ENCODE data around the gene GRID1. TPM values are rescaled to one million over a fixed set of nuclear protein-coding genes. Genes with fewer than 3 reads are reported as not detected.
A peak's percentile ranks its signal among the peaks of the same experiment; 100 is the strongest.

Gene GRID1
- total RNA-seq, 1 experiment from 2014 or later: not detected

GRCh38 chr10:86368987-86369386 lies 2.4 kb upstream of the GRID1 start:
- Histone ChIP-seq H3K79me2 (ENCODE audit: low read length) (no peaks in the 10 kb centered on the region), H3K27me3 (ENCODE audit: low read length) (peaks cover 32% of the 10 kb centered on the region), H2AFZ (ENCODE audit: low read length) (no peak overlapping the region), H3K4me2 (ENCODE audit: low read length) (no peak overlapping the region), H3F3A (ENCODE audit: low read length, unreplicated experiment) (no peaks in the 10 kb centered on the region), H3K4me1 (ENCODE audit: insufficient read depth, low read length) (no peaks in the 10 kb centered on the region), H3K27ac (ENCODE audit: low read length) (no peak overlapping the region), H3K36me3 (ENCODE audit: low read depth, low read length) (no peaks in the 10 kb centered on the region), H3K9me2 (replicated peaks; ENCODE audit: low read length) (no peaks in the 10 kb centered on the region), H3K9me3 (ENCODE audit: low read length) (no peaks in the 10 kb centered on the region), H4K20me1 (ENCODE audit: low read length) (no peaks in the 10 kb centered on the region), H3K9ac (ENCODE audit: low read length) (no peak overlapping the region), H3K4me3 (ENCODE audit: low read length) (no peak overlapping the region)
- BruUV-seq (replicated peaks): no TSS peak
- ChIA-PET CTCF (no interaction called here), POLR2A (ENCODE audit: unreplicated experiment) (no interaction called here)
- ATAC-seq (no peak), DNase-seq (no peak)
- intact Hi-C loops (cut with micrococcal nuclease): no loop called here
- TF ChIP-seq CTCF (conservative IDR thresholded peaks at IDR 0.05; ENCODE audit: low read depth, low read length): no peak
- no peak for TF ChIP-seq EZH2 (IDR thresholded peaks at IDR 0.05; ENCODE audit: low read length, unreplicated experiment)
- no peak for TF ChIP-seq EZH2phosphoT487 (IDR thresholded peaks at IDR 0.05; ENCODE audit: borderline replicate concordance, low read length)

GRCh38 chr10:86368046-86368445 lies 1.5 kb upstream of the GRID1 start:
- Histone ChIP-seq H3K4me2 (ENCODE audit: low read length) (no peak overlapping the region), H3K4me1 (ENCODE audit: insufficient read depth, low read length) (no peaks in the 10 kb centered on the region), H2AFZ (ENCODE audit: low read length) (no peak overlapping the region), H3K27ac (ENCODE audit: low read length) (no peak overlapping the region), H3F3A (ENCODE audit: low read length, unreplicated experiment) (no peaks in the 10 kb centered on the region), H3K9ac (ENCODE audit: low read length) (no peak overlapping the region), H3K4me3 (ENCODE audit: low read length) (no peak overlapping the region), H3K9me2 (replicated peaks; ENCODE audit: low read length) (no peaks in the 10 kb centered on the region), H3K36me3 (ENCODE audit: low read depth, low read length) (no peaks in the 10 kb centered on the region), H3K27me3 (ENCODE audit: low read length) (peaks cover 38% of the 10 kb centered on the region), H3K9me3 (ENCODE audit: low read length) (no peaks in the 10 kb centered on the region), H4K20me1 (ENCODE audit: low read length) (no peaks in the 10 kb centered on the region), H3K79me2 (ENCODE audit: low read length) (no peaks in the 10 kb centered on the region)
- no peak for TF ChIP-seq CTCF (conservative IDR thresholded peaks at IDR 0.05; ENCODE audit: low read depth, low read length)
- TF ChIP-seq EZH2phosphoT487 (IDR thresholded peaks at IDR 0.05; ENCODE audit: borderline replicate concordance, low read length): no peak
- TF ChIP-seq EZH2 (IDR thresholded peaks at IDR 0.05; ENCODE audit: low read length, unreplicated experiment): no peak
- ATAC-seq (no peak), DNase-seq (no peak)
- intact Hi-C loops (cut with micrococcal nuclease): no loop called here
- POLR2A ChIA-PET (ENCODE audit: unreplicated experiment): no interaction called here
- CTCF ChIA-PET: no interaction called here
- no TSS peak for BruUV-seq (replicated peaks)

GRCh38 chr10:86367152-86367951 lies 757 bp upstream of the GRID1 start:
- 0 out of 2 replicates have a peak overlapping the region, but pooled peaks have one; percentile 22 for H3K4me2 ChIP-seq (ENCODE audit: low read length)
- H3K36me3 ChIP-seq (ENCODE audit: low read depth, low read length): no peaks in the 10 kb centered on the region
- no peaks in the 10 kb centered on the region for H3K4me1 ChIP-seq (ENCODE audit: insufficient read depth, low read length)
- no peak overlapping the region for H3K27ac ChIP-seq (ENCODE audit: low read length)
- no peaks in the 10 kb centered on the region for H3K79me2 ChIP-seq (ENCODE audit: low read length)
- DNase-seq (no peak), ATAC-seq (no peak)
- no peak overlapping the region for H3K4me3 ChIP-seq (ENCODE audit: low read length)
- no peaks in the 10 kb centered on the region for H3K9me3 ChIP-seq (ENCODE audit: low read length)
- intact Hi-C loops (cut with micrococcal nuclease): no loop called here
- no peak overlapping the region for H2AFZ ChIP-seq (ENCODE audit: low read length)
- H3K27me3 ChIP-seq (ENCODE audit: low read length): peaks cover 38% of the 10 kb centered on the region
- CTCF ChIA-PET: no interaction called here
- no peak for TF ChIP-seq EZH2 (IDR thresholded peaks at IDR 0.05; ENCODE audit: low read length, unreplicated experiment)
- TF ChIP-seq EZH2phosphoT487 (IDR thresholded peaks at IDR 0.05; ENCODE audit: borderline replicate concordance, low read length): 0 out of 2 replicates have a peak, but pooled peaks have one; percentile 31
- no peaks in the 10 kb centered on the region for H3F3A ChIP-seq (ENCODE audit: low read length, unreplicated experiment)
- POLR2A ChIA-PET (ENCODE audit: unreplicated experiment): no interaction called here
- H3K9ac ChIP-seq (ENCODE audit: low read length): no peak overlapping the region
- H3K9me2 ChIP-seq (replicated peaks; ENCODE audit: low read length): no peaks in the 10 kb centered on the region
- H4K20me1 ChIP-seq (ENCODE audit: low read length): no peaks in the 10 kb centered on the region
- no TSS peak for BruUV-seq (replicated peaks)

Measured in PC-3 (cell line).